Activated naive CD4-positive, alpha-beta T cell treated with anti-CD3 and anti-CD28 coated beads for 36 hours (primary cell): ENCODE data around the gene PDCD7. TPM values are rescaled to one million over a fixed set of nuclear protein-coding genes. Genes with fewer than 3 reads are reported as not detected.
"Not testable (repeated sequence)": the region's sequence is repeated elsewhere in the genome, so short reads cannot be mapped to it uniquely, and the experiment has no call there.

Experiments
- CTCF ChIA-PET: fragments of 350-600 bp; sonication (Branson Sonifier 250); formaldehyde crosslinking; loops from one replicate; lab custom pipeline; 2021; ENCODE audit warnings: antibody characterized with exemption; lab: Charles Lee
- DNase-seq: peaks from one replicate; pipeline ENCODE4 v3.0.0-alpha.2; 2020
- H3K27ac Mint-ChIP-seq: one replicate; pipeline ENCODE4 v1.8.0; 2021; ENCODE audit warnings: mild to moderate bottlenecking, mixed read lengths
- H3K27me3 Mint-ChIP-seq: one replicate; pipeline ENCODE4 v1.8.0; 2021; ENCODE audit warnings: low read depth, mixed read lengths
- H3K36me3 Mint-ChIP-seq: one replicate; pipeline ENCODE4 v1.8.0; 2021; ENCODE audit warnings: low read depth, mixed read lengths
- H3K4me1 Mint-ChIP-seq: one replicate; pipeline ENCODE4 v1.8.0; 2021; ENCODE audit warnings: low read depth, mixed read lengths
- H3K4me3 Mint-ChIP-seq: one replicate; pipeline ENCODE4 v1.8.0; 2021; ENCODE audit warnings: mild to moderate bottlenecking, moderate library complexity, mixed read lengths
- H3K9me3 Mint-ChIP-seq: one replicate; pipeline ENCODE4 v1.8.0; 2021; ENCODE audit warnings: mixed read lengths
- intact Hi-C: fragments of 100-400 bp; cut with micrococcal nuclease; formaldehyde crosslinking; loops from one replicate; pipeline ENCODE4 v1.15.1; 2023
- total RNA-seq, 2 experiments: library from RNA; stranded (reverse); gene quantifications; one replicate each; pipeline ENCODE4 v1.2.3, GENCODE V29; 2021

PDCD7 gene
- total RNA-seq, 2 experiments from 2014 or later: 28.6 to 31.5 TPM

DNA sequence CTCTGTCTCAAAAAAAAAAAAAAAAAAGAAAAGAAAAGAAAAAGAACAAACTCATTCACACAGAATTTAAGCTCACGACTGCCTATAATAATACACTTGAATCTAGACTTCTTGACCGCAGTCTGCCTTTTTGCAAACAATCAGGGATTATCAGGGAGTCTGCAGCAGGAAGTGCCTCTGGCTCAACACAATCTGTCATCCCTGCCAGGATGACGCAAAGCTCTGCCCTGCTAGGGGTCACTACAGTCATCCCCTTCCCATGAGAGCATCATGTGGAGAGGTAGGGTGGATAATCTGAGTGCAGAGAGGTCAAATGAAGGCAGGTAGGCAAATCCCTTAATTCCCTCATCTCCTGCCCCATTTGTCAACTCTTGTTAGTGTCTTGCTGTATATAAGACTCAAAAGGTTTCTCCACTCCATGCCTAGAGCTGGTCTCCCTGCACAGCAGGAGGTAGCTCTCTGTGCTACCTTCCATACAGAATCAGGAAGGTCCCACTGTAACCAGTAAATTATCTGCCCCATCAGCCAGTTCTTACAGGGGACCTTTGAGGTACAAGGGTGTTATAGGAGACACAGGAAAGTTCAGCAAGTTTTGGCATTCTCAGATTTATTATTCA is 22.8 kb downstream of the PDCD7 start:
- Mint-ChIP-seq H3K4me1 (no peaks in the 10 kb centered on the region), H3K36me3 (peaks cover 6% of the 10 kb centered on the region), H3K9me3 (no peaks in the 10 kb centered on the region), H3K27ac (no peak overlapping the region), H3K27me3 (no peaks in the 10 kb centered on the region), H3K4me3 (no peak overlapping the region)
- CTCF ChIA-PET: no interaction called here
- DNase-seq: no peak
- intact Hi-C loops: no loop called here

DNA sequence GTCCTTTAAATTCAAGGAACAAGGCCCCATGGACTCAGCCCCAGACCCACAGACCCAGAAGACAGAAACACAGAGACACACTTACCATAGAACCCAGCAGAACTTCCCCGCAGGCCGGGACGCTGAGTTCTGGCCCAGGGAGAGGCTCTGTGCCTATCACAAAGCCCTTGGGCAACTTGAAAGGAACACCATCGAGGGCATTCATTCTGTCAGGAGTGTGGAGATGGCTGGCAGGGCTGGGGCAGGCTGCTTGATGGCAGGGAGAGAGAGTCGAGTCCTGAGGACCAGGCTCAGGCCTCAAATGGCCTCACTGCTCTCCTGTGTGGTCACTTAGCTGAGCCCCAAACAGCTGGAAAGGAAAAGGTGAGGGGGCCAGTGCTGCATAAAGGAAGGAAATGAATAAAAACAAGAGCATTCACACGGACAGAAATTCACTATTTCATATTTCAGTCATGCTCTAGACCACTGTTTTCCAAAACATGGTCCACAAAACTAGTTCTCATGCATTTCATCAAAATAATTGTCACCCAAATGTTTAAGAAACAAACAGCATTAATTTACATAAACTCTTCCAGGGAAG is 27.5 kb downstream of the PDCD7 start:
- DNase-seq: no peak
- CTCF ChIA-PET: interaction anchor here (0.6 kb wide), 1 partner anchor 344 kb away, joined by 3 read pairs; no protein-coding TSS in a partner anchor
- Mint-ChIP-seq H3K27ac (no peak overlapping the region), H3K36me3 (peaks cover 10% of the 10 kb centered on the region), H3K4me1 (no peaks in the 10 kb centered on the region), H3K27me3 (no peaks in the 10 kb centered on the region), H3K4me3 (no peak overlapping the region), H3K9me3 (no peaks in the 10 kb centered on the region)
- intact Hi-C loops: no loop called here

DNA sequence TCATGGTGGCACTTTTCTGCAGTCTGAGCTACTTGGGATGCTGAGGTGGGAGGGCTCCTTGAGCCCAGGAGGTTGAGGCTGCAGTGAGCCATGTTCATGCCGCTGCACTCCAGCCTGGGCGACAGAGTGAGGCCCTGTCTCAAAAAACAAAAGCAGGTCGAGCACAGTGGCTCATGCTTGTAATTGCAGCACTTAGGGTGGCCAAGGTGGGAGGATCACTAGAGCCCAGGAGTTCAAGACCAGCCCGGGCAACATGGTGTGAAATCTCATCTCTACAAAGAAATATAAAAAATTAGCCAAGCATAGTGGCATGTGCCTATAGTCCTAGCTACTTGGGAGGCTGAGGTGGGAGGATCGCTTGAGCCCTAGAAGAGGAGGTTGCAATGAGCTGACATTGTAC is 28.6 kb downstream of the PDCD7 start:
- Mint-ChIP-seq H3K4me3 (no peak overlapping the region), H3K27ac (no peak overlapping the region), H3K36me3 (peaks cover 12% of the 10 kb centered on the region), H3K27me3 (no peaks in the 10 kb centered on the region), H3K4me1 (no peaks in the 10 kb centered on the region), H3K9me3 (no peaks in the 10 kb centered on the region)
- CTCF ChIA-PET: no interaction called here
- intact Hi-C loops: no loop called here
- no peak for DNase-seq

DNA sequence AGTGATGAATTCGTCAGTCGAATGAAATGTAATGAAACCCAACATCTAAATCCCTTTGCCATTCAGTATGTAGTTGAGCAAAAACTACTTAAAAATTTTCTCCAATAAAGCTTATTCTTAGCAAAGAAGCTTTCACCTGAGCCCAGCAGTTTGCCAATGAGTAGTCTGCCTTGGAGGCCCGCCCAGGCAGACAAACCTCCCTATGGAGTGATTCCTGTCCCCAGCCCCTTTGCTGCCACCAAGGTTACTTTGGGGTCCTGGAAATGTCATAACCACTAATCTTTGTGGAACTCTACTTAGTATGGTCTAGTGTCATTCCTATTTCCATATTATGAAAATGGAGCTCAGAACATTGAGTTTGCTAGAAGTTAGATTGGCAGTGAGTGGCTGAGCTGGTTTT is 30.7 kb downstream of the PDCD7 start:
- H3K4me1 Mint-ChIP-seq: no peaks in the 10 kb centered on the region
- intact Hi-C loops: no loop called here
- H3K9me3 Mint-ChIP-seq: no peaks in the 10 kb centered on the region
- H3K36me3 Mint-ChIP-seq: peaks cover 15% of the 10 kb centered on the region
- H3K4me3 Mint-ChIP-seq: no peak overlapping the region
- no peaks in the 10 kb centered on the region for H3K27me3 Mint-ChIP-seq
- H3K27ac Mint-ChIP-seq: no peak overlapping the region
- CTCF ChIA-PET: interaction anchor here (1.2 to 2.8 kb wide), 2 partner anchors 11 to 69 kb away, joined by 5 to 14 read pairs; no protein-coding TSS in a partner anchor
- DNase-seq: no peak

DNA sequence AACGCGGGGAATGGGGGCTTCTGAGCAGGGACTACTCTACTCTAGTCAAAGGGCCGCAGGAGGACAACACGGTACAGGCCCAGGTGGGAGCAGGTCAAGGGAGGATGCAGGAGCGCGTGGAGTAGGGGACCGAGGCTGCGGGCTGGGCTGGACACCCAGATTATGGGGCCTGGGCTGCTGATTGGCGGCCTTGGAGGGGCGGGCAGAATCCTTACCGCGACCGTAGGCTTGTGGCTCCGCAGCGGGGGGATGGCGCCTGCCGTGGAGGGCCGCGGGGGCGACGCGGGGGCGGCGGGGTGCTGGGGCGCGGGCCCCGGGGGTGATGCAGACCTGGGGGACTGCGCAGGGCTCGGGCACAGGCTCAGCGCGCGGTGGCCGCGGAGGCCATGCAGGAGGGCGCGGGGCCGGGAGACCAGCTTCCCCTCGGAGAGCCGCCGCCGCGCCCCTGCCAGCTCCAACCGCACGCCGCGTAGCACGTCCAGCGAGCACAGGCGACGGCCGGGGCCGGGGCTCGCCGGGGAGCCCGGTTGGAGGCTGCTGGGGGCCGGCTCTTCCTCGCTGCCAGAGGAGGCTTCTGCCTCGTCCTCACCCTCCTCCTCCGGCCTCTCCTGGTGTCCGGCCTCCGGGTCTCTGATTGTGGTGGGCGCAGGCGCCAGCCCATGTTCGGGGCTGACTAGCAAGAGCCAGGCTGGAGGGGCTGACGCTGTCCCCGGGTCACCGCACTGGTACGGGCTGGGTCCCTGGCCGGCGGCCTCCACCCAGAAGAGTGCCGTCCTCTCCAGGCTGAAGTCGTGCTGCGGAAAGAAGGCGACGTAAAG is 31.5 kb downstream of the PDCD7 start:
- H3K4me1 Mint-ChIP-seq: no peaks in the 10 kb centered on the region
- H3K9me3 Mint-ChIP-seq: no peaks in the 10 kb centered on the region
- intact Hi-C loops: loop anchor here (1.0 kb wide), 1 partner anchor 48 kb away; no protein-coding TSS in a partner anchor
- peaks cover 15% of the 10 kb centered on the region for H3K36me3 Mint-ChIP-seq
- no peak overlapping the region for H3K27ac Mint-ChIP-seq
- DNase-seq: no peak
- CTCF ChIA-PET: interaction anchor here (0.6 to 2.8 kb wide), 13 partner anchors 12 to 499 kb away, joined by 3 to 14 read pairs (median 4); partner anchors contain the start of gene PARP16
- H3K4me3 Mint-ChIP-seq: no peak overlapping the region
- no peaks in the 10 kb centered on the region for H3K27me3 Mint-ChIP-seq

DNA sequence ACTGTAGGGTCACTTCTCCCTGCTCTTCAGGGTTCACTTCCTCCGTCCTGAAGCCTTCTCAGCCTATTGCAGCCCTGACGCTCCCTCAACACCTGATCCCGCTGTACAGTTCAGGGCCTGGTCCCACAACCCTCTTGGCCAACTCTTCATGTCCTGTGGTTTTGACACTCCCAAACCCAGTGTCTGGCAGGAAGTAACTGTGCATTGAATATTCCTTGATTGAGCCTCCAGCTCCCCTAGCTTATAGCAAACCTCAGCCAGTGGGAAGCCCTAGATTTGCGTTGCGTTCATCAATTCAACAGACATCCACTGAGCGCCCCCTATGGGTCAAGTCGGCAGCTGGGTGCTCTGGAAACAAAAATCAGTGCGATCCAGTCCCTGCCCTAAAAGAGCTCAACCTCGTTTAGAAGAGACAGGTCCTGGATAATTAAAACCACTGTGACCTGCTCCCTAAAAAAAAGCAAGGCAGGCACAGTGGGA is 32.2 kb downstream of the PDCD7 start:
- Mint-ChIP-seq H3K4me3 (no peak overlapping the region), H3K27ac (no peak overlapping the region), H3K4me1 (no peaks in the 10 kb centered on the region), H3K27me3 (no peaks in the 10 kb centered on the region), H3K9me3 (no peaks in the 10 kb centered on the region), H3K36me3 (peaks cover 15% of the 10 kb centered on the region)
- DNase-seq: peak; percentile 76
- intact Hi-C loops: loop anchor here (1.0 kb wide), 1 partner anchor 47 kb away; no protein-coding TSS in a partner anchor
- CTCF ChIA-PET: interaction anchor here (0.5 to 2.8 kb wide), 16 partner anchors 14 to 499 kb away, joined by 3 to 14 read pairs (median 4); partner anchors contain the start of gene PARP16

DNA sequence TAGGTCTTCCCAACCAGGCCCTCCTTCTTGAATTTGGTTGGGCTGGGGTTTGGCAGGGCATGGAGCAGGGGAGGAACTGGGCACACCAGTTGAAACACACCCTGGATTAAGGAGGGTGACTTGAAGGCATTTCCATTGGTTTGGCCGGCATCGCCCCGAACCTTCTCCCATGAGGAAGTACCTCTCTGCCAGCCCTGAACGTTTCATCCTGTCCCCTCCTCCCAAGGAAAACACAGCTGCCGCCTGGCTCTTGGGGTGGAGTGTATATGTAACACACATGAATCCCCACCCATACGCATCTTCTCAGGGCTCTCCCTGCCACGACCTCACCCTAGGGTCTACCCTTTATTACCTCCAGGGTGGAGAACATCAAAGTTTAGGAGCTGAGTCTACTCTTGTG is 33.2 kb downstream of the PDCD7 start:
- no peaks in the 10 kb centered on the region for H3K4me1 Mint-ChIP-seq
- no peaks in the 10 kb centered on the region for H3K27me3 Mint-ChIP-seq
- H3K27ac Mint-ChIP-seq: no peak overlapping the region
- CTCF ChIA-PET: interaction anchor here (0.6 to 2.8 kb wide), 4 partner anchors 36 to 156 kb away, joined by 3 to 14 read pairs (median 4); no protein-coding TSS in a partner anchor
- DNase-seq: no peak
- intact Hi-C loops: no loop called here
- H3K9me3 Mint-ChIP-seq: no peaks in the 10 kb centered on the region
- peaks cover 15% of the 10 kb centered on the region for H3K36me3 Mint-ChIP-seq
- H3K4me3 Mint-ChIP-seq: no peak overlapping the region

DNA sequence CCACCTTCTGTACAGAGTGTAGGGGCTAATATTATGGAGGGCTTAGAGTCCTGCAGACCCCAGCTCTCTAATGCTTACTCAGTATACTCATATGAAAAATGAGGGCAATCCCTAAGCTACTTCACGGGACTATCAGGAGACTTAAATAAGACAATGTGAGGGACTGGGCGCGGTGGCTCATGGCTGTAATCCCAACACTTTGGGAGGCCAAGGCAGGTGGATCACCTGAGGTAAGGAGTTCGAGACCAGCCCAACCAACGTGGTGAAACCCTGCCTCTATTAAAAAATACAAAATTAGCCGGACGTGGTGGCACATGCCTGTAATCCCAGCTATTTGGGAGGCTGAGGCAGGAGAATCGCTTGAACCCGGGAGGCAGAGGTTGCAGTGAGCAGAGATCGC is 33.8 kb downstream of the PDCD7 start:
- H3K4me3 Mint-ChIP-seq, H3K27me3 Mint-ChIP-seq, H3K4me1 Mint-ChIP-seq, H3K27ac Mint-ChIP-seq, DNase-seq, CTCF ChIA-PET, H3K9me3 Mint-ChIP-seq, intact Hi-C loops: not testable (repeated sequence)
- peaks cover 15% of the 10 kb centered on the region for H3K36me3 Mint-ChIP-seq

DNA sequence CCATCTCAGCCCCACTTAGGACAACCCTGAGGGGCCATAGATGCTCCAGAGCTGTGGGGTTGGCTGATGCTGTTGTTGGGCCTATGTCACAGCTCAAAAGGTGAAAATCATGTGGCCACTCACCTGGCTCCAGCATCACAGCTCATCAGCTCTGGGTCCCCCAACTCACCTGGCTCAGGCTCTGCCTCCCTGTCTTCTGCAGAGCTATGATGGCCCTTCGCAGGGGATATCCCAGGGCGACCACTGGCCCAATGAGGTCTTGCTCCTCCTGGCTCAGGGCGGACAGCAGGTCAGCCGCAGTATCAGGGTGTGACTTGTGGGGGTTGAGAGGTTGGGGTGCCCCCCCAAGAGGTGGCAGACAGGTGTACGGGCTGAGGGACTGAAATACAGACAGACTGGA is 34.3 kb downstream of the PDCD7 start:
- Mint-ChIP-seq H3K27me3 (no peaks in the 10 kb centered on the region), H3K36me3 (peaks cover 14% of the 10 kb centered on the region), H3K27ac (no peak overlapping the region), H3K9me3 (no peaks in the 10 kb centered on the region), H3K4me3 (no peak overlapping the region), H3K4me1 (no peaks in the 10 kb centered on the region)
- no peak for DNase-seq
- CTCF ChIA-PET: no interaction called here
- intact Hi-C loops: no loop called here

DNA sequence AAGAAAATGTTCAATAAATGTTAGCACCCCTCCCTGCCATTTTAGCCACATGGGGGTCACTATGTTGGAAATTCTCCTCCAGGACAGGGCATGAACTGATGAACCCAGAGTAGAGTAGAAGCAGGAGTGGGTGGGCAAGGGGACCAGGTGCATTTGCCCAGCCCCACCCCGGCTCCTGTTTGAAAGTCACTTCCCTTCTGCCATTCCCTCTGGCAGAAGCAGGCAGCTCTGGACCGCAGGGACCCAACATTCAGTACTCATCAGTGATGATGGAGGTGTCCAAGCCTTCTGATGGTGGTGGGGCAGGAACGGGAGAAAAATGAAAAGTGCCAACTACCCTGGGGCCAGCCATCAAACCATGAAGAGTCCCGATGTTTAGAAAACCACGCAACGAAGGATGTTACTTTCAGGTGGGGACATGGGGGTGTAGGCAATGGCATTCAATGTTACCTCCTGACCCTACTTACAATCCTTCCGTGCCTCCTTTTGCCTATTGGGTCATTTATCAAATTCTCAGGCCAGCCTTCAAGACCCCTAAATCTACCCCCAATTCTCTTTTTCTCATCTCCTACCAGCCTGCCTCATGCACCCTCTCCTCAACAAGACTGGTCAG is 35.9 kb downstream of the PDCD7 start:
- CTCF ChIA-PET: no interaction called here
- Mint-ChIP-seq H3K9me3 (no peaks in the 10 kb centered on the region), H3K4me1 (no peaks in the 10 kb centered on the region), H3K4me3 (no peak overlapping the region), H3K36me3 (peaks cover 12% of the 10 kb centered on the region), H3K27ac (no peak overlapping the region), H3K27me3 (no peaks in the 10 kb centered on the region)
- DNase-seq: no peak
- intact Hi-C loops: no loop called here

DNA sequence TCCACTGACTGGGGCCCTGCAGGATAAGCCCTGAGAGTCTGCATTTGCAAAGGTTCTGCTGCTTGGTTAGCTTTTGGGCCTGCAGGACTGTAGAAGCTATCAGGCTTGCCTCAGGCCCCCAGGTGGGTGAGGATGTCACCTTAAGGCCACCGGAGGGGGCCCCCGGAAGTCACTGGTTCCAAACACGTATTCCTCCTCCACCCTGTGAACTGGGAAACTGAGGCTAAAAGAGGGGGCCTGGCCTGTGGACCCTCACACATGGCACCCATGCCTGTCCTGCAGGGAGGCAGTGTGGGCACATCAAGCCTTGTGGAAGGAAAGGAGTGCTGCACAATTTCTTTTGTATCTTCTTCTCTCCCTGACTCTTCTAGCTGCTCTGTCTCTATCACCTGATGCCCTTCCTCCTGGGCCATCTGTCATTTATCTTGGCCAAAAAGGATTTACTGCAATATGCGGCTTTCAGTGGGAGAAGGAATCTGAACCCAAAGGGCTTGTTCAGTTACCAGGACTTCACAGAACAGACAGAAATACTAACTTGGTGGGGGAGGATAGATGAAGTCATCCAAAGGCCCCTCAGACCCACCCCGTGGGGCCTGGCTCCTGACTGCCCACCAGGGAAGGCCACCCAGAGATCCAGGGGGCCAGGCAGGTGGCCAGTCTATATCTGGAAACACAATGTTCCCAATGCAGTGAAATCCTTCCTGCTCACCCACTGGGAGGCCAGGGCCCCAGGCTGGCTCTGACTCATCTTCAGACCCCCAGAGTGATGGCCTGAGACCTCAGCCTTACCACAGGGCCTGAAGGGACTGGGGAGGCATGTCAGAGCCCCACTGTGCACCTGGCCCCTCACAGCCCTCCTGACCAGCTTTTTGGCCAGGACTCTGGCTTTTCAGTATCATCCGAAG is 36.9 kb downstream of the PDCD7 start:
- intact Hi-C loops: no loop called here
- Mint-ChIP-seq H3K27ac (no peak overlapping the region), H3K4me1 (no peaks in the 10 kb centered on the region), H3K9me3 (no peaks in the 10 kb centered on the region), H3K4me3 (no peak overlapping the region), H3K36me3 (peaks cover 11% of the 10 kb centered on the region), H3K27me3 (no peaks in the 10 kb centered on the region)
- no peak for DNase-seq
- CTCF ChIA-PET: interaction anchor here (2.2 kb wide), 1 partner anchor 43 kb away, joined by 5 read pairs; no protein-coding TSS in a partner anchor
